GM12874 (cell line): Measurements from ENCODE around the gene SPI1.

Experiments
- TF ChIP-seq, protein P1 (sequence below): IDR thresholded peaks from 2 replicates; pipeline ENCODE4 v1.5.1; 2011; ENCODE audit warnings: low read depth, mild to moderate bottlenecking, control low read depth, low read length, moderate library complexity; ENCODE audit not compliant: insufficient read depth

SPI1 gene

DNA sequence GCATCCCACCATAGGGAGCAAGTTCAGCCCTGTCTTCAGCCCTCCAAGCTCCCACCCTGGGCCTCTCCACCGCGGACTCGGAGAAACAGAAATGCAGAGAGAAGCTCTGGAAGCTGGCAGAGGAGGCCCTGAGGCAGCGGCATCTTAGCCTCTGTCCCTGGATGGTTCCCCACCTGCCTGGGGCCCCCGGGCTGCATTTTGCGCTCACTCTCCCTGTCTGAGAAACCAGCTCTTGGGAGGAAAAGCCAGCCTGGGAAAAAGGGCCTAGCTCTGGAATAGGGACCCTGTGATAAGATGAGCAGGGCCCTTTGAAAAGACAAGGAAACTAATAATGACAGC lies 12.0 kb upstream of the SPI1 start:
- TF ChIP-seq, protein P1, sequence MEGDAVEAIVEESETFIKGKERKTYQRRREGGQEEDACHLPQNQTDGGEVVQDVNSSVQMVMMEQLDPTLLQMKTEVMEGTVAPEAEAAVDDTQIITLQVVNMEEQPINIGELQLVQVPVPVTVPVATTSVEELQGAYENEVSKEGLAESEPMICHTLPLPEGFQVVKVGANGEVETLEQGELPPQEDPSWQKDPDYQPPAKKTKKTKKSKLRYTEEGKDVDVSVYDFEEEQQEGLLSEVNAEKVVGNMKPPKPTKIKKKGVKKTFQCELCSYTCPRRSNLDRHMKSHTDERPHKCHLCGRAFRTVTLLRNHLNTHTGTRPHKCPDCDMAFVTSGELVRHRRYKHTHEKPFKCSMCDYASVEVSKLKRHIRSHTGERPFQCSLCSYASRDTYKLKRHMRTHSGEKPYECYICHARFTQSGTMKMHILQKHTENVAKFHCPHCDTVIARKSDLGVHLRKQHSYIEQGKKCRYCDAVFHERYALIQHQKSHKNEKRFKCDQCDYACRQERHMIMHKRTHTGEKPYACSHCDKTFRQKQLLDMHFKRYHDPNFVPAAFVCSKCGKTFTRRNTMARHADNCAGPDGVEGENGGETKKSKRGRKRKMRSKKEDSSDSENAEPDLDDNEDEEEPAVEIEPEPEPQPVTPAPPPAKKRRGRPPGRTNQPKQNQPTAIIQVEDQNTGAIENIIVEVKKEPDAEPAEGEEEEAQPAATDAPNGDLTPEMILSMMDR: no peak

DNA sequence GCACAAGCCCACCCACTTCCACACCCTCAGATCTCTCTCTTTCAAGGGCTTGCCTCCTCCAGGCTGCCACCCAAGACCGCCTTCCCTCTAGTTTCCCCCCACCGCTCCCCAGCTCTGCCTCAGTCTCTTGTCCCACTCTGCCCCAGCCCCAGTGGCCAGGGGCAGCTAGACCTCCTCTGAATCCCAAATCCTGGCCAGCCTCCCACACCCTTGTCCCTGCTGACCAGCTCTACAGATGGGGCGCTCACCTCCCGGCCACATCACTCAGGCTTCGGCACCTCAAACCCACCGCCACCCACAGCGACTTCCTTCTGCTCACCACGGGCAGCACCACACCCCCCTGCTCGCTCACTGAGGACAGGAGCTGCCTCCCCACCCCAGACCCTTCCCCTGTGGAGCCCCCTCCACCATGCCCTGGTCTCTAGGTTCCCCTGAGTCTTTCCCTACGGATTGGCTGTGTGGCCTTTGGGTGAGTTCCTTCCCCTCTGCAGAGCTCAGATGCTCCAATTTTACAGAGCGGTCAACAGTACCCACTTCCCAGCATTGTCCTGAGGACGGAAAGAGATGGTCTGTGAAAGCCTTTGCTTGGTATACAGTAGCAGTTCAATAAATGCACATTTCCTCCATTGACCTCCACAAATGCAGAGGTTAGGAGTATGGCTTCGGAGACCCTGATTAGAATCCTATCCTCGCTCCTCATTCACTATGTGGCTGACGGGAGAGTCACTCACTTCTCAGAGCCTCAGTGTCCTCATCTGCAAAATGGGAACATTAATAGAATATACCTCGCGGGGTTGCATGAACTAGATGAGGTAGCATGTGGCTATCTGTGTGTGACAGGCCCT lies 11.5 kb upstream of the SPI1 start:
- TF ChIP-seq, protein P1: no peak

DNA sequence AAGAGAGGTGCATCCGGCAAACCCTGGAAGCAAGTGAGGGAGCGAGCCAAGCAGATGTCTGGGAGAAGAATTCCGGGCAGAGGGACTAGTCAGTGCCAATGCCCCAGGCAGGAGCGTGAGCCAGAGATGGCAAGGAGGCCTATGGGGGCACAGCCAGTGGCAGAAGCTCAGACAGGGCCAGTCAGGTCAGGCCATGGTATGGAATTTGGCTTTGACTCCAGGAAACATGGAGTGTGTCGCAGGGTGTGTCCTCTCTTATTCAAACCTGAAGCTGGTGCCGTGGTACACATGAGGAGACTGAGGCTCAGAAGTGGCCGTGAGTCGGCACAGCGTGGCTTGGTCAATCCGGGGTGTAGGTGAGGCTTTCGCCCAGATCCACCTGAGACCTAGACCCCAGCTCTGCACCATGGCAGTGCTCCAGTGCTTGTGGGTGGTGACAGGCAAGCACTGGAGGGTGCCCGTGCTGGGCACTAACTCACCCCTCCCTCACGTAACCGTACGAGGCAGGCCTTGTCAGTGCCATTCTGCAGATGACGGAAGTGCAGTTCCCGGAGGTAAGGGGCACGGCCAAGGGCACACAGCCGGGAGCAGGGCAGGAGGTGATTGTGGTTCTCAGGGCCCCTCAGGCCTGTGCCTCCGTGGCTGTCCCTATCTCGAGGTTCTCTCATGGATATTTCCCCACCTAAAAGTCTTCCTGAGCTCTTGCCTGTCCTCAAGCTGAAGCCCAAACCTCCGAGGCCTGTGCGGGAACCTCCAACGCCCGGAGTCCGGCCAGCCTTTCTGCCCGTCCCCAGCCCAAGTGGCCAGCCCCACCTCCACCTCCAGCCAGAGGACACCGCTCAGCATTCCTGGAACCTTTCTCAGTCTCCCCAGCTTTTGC lies 10.6 kb upstream of the SPI1 start:
- TF ChIP-seq, protein P1: no peak

DNA sequence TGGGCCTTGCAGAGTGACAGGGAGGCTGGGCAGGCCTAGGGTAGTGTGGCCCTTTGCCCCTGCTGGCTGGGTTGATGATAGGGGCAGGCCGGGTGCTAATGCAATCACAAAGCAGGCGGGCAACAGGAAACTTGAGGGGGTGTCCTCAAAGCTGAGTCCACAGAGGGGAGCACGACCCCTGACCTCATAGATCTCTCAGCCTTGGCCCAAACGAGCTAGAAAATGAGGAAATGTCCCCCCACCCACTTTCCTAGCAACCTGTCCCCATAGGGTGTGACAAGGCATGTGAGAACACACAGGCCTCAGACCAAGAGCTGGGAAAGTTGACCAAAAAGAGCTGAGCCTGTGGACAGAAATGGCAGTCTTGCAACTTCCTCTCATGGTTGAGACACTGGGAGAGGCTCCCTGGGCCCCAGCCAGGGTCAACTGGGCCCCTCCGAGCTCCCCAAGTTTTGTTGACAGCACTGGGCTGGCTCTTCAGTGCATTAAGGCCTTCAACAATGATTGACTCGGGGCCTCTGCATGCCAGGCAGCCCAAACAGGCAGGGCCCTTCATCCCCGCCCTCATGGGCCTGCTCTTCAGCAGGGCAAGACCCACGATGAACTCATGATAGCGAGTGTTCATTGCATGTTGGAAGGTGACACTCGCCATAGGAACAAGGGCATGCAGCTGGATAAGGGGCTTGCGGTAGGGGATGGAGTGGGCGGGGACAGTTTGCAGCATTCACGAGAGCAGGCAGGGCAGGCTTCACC lies 9.8 kb upstream of the SPI1 start:
- TF ChIP-seq, protein P1: no peak

DNA sequence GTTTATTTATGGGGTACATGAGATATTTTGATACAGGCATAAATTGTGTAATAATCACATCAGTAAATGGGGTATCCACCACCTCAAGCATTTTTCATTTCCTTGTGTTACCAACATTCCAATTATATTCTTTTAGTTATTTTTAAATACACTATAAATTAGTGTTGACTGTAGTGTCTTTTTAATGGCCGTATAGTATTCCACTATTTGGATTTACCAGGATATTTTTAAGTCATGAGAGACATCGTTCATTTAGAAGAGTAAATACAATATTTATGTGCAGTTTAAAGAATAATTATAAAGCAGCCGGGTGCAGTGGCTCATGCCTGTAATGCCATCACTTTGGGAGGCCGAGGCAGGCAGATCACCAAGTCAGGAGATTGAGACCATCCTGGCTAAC lies 6.2 kb upstream of the SPI1 start:
- TF ChIP-seq, protein P1: no peak

DNA sequence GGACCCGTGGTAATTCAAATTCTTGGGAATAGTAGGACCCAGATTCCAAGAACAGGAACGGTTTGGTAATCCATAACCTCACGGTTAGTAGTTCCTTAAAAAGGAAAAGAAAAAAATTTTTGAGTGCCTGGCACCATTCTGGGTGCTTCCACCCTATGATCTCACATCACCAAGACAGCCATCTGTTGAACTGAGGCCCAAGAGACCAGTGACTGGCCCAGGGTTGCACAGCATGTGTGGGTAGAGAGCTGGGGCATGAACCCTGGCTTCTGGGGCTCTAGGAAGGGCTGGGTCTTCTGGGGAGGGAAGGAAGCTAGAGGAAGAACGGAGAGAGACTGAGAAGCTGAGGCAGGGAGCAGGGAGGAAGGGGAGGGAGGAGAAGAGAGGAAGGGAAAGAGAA lies 4.7 kb upstream of the SPI1 start:
- TF ChIP-seq, protein P1: no peak

DNA sequence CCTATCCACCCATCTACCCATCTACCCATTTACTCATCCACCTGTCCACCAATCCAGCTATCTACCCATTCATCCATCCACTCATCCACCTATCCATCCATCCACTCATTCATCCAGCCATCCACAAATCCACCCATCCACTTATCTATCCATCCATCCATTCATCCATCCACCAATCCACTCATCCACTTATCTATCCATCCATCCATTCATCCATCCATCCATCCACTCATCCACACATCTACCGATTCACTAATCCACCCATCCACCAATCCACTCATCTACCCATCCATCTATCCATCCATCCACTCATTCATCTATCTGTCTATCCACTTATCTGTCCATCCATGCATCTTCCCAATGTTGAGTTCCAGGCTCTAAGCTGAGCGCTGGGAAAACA lies 1.7 kb upstream of the SPI1 start:
- TF ChIP-seq, protein P1: no peak
